H1 (cell line): ENCODE results near the gene UGGT2. TPM values are rescaled to one million over a fixed set of nuclear protein-coding genes. Genes with fewer than 3 reads are reported as not detected.

Source experiments
- SUZ12 ChIP-seq: fragments of 200-600 bp; sonication (generic); IDR thresholded peaks from 2 replicates; pipeline ENCODE4 v1.6.1; 2012; ENCODE audit warnings: mild to moderate bottlenecking, inconsistent platforms, low read length, moderate library complexity, mixed read lengths
- polyA plus RNA-seq, 7 experiments: library from polyadenylated mRNA; depleted of rRNA in 3 of 7; stranded (reverse) in 5 of 7; unstranded in 2 of 7; fragments of >200 nt in 5 of 7; fragments of 200-250 nt in 2 of 7; gene quantifications; 1 replicate in 5 of 7; 2 replicates in 1 of 7; 4 replicates in 1 of 7; pipeline versions ENCODE4 v1.2.1 to v1.2.3, GENCODE V29; 2011 to 2013; ENCODE audit warnings: missing spikeins in 2 of 7, mixed read lengths in 2 of 7
- total RNA-seq: library from RNA; stranded (reverse); fragmentation: NEBNext Ultra II Directional; extraction: Animal tissue kit (Norgen Biotek cat#: 25700); gene quantifications from 2 replicates; pipeline ENCODE4 v1.2.1, GENCODE V29; 2021
- TF ChIP-seq, protein P1 (sequence below): IDR thresholded peaks from 2 replicates; pipeline ENCODE4 v1.6.1; 2011; ENCODE audit warnings: low read length, improper control_type of control experiment

Gene UGGT2
- total and polyA plus RNA-seq, 2 of the 8 experiments (the other 6 are each of a cell fraction or from before 2014, with no cell fraction given), result 5.9 to 25.1 TPM

DNA sequence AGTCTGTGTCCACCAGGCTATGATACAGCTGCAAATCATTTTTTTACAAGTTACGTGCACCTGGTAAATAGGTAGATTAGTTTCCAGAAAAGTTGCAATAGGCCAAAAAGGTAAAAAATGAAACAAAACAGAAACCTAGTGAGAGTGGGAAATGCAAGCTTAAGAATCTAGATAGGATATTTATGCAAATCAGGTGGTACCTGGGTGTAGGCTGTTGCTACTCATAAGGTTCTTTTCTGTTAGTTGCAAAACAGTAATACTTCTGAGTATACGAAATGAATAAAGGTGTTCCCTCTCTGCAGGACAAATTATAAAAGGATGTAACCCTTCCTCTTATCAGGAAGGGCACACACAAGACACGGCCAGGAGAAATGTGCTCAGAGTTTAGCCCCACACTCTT lies 97.9 kb downstream of the UGGT2 start (continued):
- no peak for TF ChIP-seq SUZ12
- TF ChIP-seq, protein P1, sequence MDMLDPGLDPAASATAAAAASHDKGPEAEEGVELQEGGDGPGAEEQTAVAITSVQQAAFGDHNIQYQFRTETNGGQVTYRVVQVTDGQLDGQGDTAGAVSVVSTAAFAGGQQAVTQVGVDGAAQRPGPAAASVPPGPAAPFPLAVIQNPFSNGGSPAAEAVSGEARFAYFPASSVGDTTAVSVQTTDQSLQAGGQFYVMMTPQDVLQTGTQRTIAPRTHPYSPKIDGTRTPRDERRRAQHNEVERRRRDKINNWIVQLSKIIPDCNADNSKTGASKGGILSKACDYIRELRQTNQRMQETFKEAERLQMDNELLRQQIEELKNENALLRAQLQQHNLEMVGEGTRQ, result no peak
